IPS-20b (cell line): ENCODE measurements around the gene CD151.
A peak's percentile ranks its signal among the peaks of the same experiment; 100 is the strongest.

Experiments
- H3K27ac ChIP-seq: one replicate; pipeline ENCODE4 v1.5.1; 2013; ENCODE audit warnings: low read length
- H3K27me3 ChIP-seq: 2 replicates; pipeline ENCODE4 v1.6.1; 2013; ENCODE audit warnings: mild to moderate bottlenecking, low read length, inconsistent platforms; ENCODE audit not compliant: insufficient read depth
- H3K36me3 ChIP-seq: 2 replicates; pipeline ENCODE4 v1.6.1; 2013; ENCODE audit warnings: low read depth, mild to moderate bottlenecking, inconsistent platforms, low read length, moderate library complexity; ENCODE audit not compliant: insufficient read depth
- H3K4me1 ChIP-seq: 2 replicates; pipeline ENCODE4 v1.6.1; 2013; ENCODE audit warnings: mild to moderate bottlenecking, control low read depth, inconsistent platforms, low read length, moderate library complexity; ENCODE audit not compliant: insufficient read depth
- H3K4me3 ChIP-seq: 2 replicates; pipeline ENCODE4 v1.5.1; 2013; ENCODE audit warnings: mild to moderate bottlenecking, low read length, inconsistent platforms
- H3K9ac ChIP-seq: 2 replicates; pipeline ENCODE4 v1.6.1; 2013; ENCODE audit warnings: low read depth, mild to moderate bottlenecking, inconsistent platforms, low read length, moderate library complexity
- H3K9me3 ChIP-seq: 2 replicates; pipeline ENCODE4 v1.6.1; 2013; ENCODE audit warnings: mild to moderate bottlenecking, low read depth, low read length, inconsistent platforms; ENCODE audit not compliant: insufficient read depth

The CD151 gene

DNA sequence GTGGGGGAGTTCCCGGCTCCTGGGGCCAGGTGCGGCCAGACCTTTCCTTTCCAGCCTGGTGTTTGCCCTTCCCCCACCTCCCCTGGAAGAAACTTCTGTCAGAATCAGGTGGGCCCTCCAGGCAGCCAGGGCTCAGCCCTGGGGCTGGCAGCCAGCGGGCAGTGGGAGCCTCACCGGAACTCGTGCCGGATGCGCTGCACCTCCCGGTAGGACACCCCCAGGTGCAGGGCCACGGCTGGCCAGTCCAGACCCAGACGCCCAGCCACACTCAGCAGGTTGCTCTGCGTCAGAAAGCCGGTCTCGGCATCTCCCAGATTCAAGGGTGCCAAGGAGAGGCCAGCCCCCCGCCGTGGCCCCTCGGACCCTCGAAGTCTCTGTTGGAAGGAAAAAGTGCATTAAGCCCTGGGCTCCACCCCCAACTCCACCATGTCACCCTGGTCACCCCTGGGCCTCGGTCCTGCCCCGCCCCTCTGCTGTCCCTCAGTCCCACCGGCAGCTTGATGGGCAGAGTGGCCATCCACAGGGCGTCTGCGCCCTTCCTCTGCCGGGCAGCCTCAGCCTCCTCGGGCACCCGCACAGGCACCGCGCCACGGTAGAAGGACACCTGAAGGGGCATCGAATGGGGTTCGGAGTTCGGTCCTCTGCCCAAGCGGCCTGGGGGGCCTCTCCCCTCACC is 33.0 kb upstream of the CD151 start:
- H3K36me3 ChIP-seq, result peaks cover 18% of the 10 kb centered on the region; the same call in 1 of the 2 replicates
- no peak overlapping the region for H3K27ac ChIP-seq
- no peak overlapping the region for H3K4me3 ChIP-seq
- no peaks in the 10 kb centered on the region for H3K27me3 ChIP-seq
- peaks cover 8% of the 10 kb centered on the region; the same call in 1 of the 2 replicates for H3K4me1 ChIP-seq
- H3K9ac ChIP-seq, result no peak overlapping the region
- H3K9me3 ChIP-seq, result no peaks in the 10 kb centered on the region

DNA sequence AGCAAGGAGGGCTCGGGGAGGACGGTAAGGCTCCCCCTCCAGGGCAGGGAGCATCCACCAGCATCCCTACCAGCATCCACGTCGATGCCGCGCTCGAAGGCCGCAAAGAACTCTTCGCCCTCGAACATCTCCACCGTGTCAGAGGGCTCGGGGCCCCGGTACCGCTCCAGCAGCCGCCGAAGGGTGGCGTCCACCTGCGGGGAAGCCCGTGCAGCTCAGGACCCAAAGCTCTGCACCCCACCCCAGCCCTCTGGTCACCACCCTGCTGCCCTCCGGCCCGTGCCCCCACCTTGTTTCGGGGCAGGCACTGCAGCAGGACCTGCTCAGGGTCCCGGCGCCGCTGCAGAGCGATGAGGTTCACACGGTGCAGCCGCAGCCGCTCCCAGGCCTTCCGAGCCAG is 32.3 kb upstream of the CD151 start:
- H3K4me1 ChIP-seq, result peaks cover 8% of the 10 kb centered on the region; the same call in 1 of the 2 replicates
- H3K36me3 ChIP-seq, result peaks cover 18% of the 10 kb centered on the region; the same call in 1 of the 2 replicates

DNA sequence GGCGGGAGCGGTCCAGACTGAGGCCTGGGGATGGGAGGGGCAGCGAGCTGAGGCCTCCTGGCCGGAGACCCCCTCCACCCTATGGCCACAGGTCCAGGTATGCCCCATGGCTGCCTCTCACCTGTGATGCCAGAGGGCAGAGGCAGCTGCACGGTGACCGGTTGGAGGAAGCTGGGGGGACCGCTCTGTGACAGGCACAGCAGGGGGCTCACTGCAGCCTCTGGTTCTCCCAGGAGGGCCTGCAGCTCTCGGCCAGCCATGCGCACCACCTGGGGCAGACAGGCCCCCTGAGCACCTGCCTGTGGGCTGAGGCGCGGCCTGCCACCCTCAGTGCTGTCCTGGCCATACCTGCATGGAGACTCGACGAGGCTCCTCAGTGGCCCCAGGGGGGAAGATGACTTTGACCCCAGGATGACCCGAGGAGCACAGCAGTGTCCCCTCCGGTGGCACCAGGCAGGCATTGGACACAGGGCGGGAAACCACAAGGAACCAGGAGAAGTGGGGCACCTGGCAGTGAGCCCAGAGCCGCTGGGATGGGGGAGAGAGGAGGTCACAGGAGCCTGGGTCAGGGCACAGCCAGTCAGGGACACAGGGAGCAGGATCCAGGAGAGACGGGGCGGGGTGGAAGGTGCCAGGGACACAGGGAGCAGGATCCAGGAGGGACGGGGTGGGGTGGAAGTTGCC is 31.5 kb upstream of the CD151 start:
- H3K9ac ChIP-seq, result no peak overlapping the region
- H3K4me3 ChIP-seq, result no peak overlapping the region
- H3K9me3 ChIP-seq, result no peaks in the 10 kb centered on the region
- H3K27me3 ChIP-seq, result no peaks in the 10 kb centered on the region
- peaks cover 18% of the 10 kb centered on the region; the same call in 1 of the 2 replicates for H3K36me3 ChIP-seq
- H3K4me1 ChIP-seq, result peaks cover 8% of the 10 kb centered on the region; the same call in 1 of the 2 replicates
- no peak overlapping the region for H3K27ac ChIP-seq

More for the DNA sequence above, 32.3 kb upstream of the CD151 start:
- H3K9me3 ChIP-seq, result no peaks in the 10 kb centered on the region
- H3K27ac ChIP-seq, result no peak overlapping the region
- H3K4me3 ChIP-seq, result no peak overlapping the region
- no peak overlapping the region for H3K9ac ChIP-seq
- no peaks in the 10 kb centered on the region for H3K27me3 ChIP-seq

DNA sequence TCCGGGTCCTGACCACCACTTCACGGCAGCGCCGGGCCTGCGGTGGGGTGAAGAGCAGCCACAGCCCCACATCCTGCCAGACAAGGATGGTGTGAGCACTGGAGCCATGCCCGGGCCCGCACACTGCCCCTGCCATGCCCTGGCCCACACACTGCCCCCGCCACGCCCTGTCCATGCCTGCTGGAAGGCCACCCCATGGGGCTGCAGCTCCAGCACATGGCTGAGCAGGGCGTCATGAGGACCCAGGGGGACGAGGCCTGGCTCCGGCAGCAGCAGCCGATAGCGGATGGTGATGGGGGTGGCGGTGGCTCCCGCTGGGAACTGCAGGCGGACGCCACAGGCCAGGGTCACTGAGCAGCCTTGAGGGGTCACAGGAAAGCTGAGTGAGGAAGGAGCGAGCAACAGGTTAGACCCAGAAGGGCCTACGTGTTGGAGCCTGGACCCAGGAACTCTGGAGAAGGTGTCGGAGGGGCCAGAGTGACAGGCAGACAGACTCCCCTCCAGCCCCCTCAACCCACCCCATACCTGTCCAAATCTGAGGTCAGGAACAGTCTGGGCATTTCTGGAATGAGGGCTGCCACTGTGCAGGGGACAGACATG is 30.6 kb upstream of the CD151 start:
- no peak overlapping the region for H3K9ac ChIP-seq

DNA sequence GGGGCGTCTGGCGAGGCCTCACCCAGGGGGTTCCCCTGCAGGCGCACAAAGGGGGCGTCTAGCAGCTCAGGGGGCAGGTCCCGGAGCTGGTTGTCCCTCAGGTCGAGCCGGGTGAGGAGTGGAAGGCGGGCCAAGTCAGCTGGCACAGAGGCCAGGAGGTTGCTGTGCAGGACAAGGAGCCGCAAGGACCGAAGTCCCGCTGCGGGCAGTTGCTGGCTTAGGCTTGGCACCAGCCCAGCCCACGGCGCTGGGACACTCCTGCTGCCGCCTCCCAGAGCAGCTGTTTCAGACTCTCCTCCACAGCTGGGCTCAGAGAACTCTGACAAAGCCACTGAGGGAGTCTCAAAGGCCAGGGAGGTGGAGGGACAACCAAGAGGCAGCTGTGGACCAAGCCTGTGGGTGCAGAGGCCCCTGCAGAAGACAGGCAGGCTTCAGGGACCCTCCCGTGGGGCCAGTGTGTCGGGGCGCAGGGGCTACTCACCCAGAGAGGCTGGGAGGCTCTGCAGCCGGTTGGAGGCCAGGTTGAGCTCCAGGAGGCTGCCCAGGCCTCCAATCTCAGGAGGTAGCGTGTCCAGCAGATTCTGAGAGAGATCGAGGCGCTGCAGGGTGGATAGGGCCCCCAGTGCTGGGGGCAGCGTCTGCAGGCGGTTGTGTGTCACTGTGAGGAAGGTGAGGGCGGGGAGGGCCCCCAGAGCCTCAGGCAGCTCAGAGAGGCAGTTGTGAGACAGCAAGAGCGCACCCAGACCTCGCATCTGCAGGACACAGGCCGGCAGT is 29.9 kb upstream of the CD151 start:
- no peak overlapping the region for H3K9ac ChIP-seq
- peaks cover 18% of the 10 kb centered on the region; the same call in 1 of the 2 replicates for H3K36me3 ChIP-seq
- no peaks in the 10 kb centered on the region for H3K9me3 ChIP-seq
- no peak overlapping the region for H3K4me3 ChIP-seq
- H3K27ac ChIP-seq, result no peak overlapping the region
- no peaks in the 10 kb centered on the region for H3K27me3 ChIP-seq
- peaks cover 4% of the 10 kb centered on the region; the same call in 1 of the 2 replicates for H3K4me1 ChIP-seq

More for the DNA sequence above, 30.6 kb upstream of the CD151 start:
- Histone ChIP-seq H3K9me3 (no peaks in the 10 kb centered on the region), H3K4me1 (peaks cover 5% of the 10 kb centered on the region; the same call in 1 of the 2 replicates), H3K4me3 (no peak overlapping the region), H3K27ac (no peak overlapping the region), H3K36me3 (peaks cover 18% of the 10 kb centered on the region; the same call in 1 of the 2 replicates), H3K27me3 (no peaks in the 10 kb centered on the region)

DNA sequence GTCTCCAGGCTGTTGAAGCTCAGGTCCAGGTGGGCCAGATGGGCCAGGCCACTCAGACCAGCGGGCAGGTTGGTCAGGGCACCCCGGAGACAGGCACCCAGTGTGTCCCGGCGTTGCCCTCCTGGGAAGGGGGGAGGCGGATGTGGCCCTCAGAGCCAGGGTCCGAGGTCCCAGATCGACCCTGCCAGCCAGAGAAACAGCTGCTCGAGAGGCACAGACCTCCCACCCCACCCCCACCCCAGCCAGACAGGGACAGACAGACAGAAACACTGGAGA is 29.3 kb upstream of the CD151 start:
- Histone ChIP-seq H3K4me1 (peaks cover 4% of the 10 kb centered on the region; the same call in 1 of the 2 replicates), H3K9me3 (no peaks in the 10 kb centered on the region), H3K4me3 (no peak overlapping the region), H3K27ac (no peak overlapping the region), H3K36me3 (peaks cover 18% of the 10 kb centered on the region; the same call in 1 of the 2 replicates), H3K9ac (no peak overlapping the region; the same call in 1 of the 2 replicates), H3K27me3 (no peaks in the 10 kb centered on the region)

DNA sequence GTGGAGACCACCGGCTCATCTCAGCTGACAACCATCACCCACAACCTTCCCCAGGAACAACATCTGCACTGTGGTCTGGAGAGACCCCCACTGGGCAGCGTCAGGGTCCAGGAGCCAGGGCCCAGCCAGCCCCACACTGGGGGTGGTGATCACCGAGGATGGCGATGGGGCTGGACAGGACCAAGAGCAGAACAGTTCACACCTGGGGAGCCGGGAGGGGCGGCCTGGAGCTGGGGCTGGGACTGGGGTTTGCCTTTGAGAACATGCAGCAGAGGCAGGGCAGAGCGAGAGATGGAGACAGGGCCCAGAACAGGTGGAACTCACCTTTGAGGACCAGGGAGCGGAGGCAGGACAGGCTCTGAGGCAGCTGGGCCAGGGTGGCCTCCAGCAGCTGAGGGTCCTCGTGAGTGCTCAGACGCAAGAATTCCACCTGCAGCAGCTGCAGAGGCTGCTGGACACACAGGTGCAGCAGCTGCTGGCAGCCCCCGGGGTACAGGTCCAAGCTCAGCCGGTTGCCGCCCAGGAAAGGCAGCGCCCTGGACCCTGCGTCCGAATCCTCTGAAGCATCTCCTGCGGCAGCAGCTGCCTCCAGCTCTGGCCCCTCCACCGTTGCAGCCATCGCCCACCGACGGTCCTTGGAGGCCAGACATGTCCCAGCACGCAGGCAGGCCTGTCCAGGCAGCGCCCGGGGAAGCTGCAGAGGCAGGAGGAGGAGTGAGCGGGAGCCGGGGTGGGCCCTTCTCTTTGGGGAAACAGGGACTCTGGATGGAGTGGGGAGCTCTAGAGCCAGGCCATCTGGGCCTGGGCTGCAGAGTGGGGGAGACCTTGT is 28.8 kb upstream of the CD151 start:
- Histone ChIP-seq H3K9ac (peak overlapping the region; percentile 79; the same call in 1 of the 2 replicates), H3K27me3 (no peaks in the 10 kb centered on the region), H3K9me3 (no peaks in the 10 kb centered on the region), H3K4me3 (peak overlapping the region; percentile 79), H3K4me1 (peaks cover 4% of the 10 kb centered on the region; the same call in 1 of the 2 replicates), H3K36me3 (peaks cover 18% of the 10 kb centered on the region; the same call in 1 of the 2 replicates), H3K27ac (no peak overlapping the region)

DNA sequence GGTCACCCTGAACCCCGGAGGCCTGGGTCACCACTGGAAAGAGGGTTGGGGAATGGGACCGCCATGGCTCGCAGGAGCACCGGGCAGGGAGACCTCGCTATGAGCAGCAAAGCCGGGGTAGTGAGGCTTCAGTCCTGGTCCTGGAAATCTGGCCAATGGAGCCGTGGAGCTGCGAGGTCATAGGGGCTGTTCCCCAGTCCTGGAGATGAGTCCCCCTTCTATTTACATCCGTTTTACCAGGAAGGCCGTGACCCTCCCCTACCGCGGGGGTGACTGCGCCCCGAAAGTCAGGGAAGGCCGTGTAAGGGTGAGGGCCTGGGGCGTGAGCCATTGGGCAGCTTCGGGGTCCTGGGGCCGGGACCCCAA is 28.2 kb upstream of the CD151 start:
- H3K27ac ChIP-seq, result no peak overlapping the region
- peak overlapping the region; percentile 79; the same call in 1 of the 2 replicates for H3K9ac ChIP-seq
- H3K9me3 ChIP-seq, result no peaks in the 10 kb centered on the region
- peaks cover 4% of the 10 kb centered on the region; the same call in 1 of the 2 replicates for H3K4me1 ChIP-seq
- peaks cover 18% of the 10 kb centered on the region; the same call in 1 of the 2 replicates for H3K36me3 ChIP-seq
- H3K4me3 ChIP-seq, result peak overlapping the region; percentile 79
- no peaks in the 10 kb centered on the region for H3K27me3 ChIP-seq

DNA sequence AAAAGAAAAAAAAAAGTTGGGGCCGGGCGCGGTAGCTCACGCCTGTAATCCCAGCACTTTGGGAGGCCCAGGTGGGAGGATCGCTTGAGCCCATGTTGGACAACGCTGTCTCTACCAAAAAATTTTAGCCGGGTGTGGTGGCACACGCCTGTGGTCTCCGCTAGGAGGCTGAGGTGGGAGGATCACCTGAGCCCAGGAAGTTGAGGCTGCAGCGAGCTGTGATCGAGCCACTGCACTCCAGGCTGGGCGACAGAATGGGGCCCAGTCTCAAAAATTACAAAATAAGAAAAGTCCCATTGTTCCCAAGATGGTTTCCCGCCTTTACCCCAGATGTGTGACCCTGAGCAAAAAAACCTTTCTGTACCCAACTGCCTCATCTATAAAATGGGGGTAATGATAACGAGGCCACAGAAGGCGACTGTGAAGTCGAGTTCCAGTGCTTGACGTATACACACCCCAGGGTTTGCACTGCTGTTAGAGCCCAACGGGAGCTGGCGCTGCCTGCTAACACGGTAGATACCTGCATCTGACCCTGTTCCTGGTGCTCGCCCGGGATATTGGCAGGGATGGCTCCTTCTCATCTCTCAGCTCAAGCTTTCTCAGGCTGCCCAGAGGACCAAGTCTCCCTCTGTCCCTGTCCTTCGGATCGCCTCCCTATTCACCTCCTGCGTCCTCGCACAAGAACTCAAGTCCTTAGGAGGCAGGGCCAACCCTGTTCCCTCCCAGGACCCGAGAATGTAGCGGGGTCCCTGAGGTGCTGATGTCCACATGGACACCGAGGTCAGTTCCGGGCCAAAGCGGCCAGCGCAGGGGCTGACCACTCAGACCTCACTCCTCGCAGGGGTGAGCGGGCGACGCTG is 24.1 kb upstream of the CD151 start:
- H3K9ac ChIP-seq, result peak overlapping the region; percentile 100
- H3K36me3 ChIP-seq, result peaks cover 32% of the 10 kb centered on the region
- no peaks in the 10 kb centered on the region for H3K9me3 ChIP-seq
- H3K4me1 ChIP-seq, result peaks cover 10% of the 10 kb centered on the region; the same call in 1 of the 2 replicates
- H3K4me3 ChIP-seq, result peak overlapping the region; percentile 97
- H3K27me3 ChIP-seq, result no peaks in the 10 kb centered on the region
- peak overlapping the region; percentile 100 for H3K27ac ChIP-seq
